Stimulated activated CD8-positive, alpha-beta memory T cell treated with anti-CD3 and anti-CD28 coated beads, Interleukin-7, amount 100 ng/mL, for 1 hour (primary cell): Measurements from ENCODE around the gene CPEB4.

Experiments used
- DNase-seq, 2 donors: peaks; one replicate each; pipeline ENCODE4 v3.0.0-alpha.2; 2020; ENCODE audit warnings: low read depth in 2 of 2

Gene CPEB4

DNA sequence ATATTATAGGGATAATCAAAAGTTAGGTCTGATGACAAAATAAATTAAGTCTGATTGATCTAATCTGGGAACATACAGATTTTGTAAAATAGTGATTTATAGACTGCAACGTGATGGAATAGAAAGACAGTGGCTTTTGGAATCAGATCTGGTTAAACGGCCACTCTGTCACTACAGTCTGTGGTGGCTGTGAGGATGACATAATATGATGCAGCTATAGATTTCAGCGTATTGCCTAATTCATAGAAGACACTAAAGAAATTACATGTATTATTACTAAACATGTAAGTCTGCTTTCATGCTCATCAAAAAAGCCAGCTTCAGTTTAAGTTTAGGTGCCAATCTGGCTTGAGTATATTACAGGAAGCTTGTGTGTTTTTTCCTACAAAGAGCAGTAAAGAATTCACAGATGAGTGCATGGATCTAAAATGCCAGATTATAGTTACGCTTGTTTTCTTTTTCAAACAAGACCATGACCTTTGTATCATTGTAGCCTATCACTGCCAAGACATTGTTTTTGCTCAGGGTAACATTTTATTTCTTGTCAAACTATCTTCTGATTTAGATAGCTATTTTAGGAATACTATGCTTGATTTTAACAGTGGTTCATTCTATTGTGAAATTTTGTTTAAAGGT is 25.7 kb downstream of the CPEB4 start:
- DNase-seq = no peak

DNA sequence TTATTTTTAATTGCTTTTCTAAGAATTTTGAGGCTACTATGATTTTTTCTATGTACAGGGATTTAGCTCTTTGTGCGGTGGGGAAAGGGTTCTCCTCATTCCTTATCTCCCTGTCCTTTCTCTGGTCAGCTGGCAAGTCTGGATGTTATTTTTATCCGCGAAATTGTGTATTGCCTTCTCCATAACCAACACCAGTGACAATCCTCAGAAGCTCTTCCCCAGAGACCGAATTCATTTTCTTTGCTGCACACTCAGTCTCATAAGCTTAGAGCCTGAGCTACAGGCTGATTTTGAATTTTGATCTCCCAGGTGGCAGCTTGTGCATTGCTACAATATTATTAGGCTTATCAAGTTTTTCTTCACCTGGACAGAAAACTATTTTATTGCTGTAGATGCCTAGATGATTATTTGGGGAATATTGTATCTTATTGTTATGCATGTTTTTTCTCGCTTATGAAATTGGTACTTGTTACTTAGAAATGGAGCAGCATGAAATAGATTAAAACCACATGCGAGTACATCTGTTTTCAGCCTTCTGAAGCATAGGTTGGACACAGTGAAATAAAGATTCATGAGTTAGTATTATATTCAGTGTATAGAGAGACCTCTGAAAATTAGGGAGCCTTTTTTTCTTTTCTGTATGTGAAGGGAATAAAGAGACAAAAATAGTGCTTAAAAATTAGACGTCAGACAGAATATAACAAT is 27.3 kb downstream of the CPEB4 start:
- DNase-seq = no peak

DNA sequence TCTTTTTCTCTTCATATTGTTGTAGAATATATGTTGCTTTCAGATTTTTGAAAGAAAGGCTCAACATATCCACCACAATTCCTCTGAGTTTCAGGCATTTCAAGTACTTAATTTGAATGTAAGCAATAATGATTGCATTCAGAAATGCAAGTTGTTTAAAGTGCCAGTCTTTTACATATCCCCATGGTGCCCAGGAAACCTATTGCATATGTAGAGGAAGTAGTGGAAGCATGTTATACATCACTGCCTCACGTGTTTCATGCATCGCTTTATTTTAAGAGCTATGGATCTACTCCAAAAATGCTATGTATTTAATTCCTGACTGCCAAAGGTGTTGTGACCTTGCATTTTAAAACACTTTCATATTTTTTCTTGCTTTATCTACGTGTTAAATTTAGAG is 28.1 kb downstream of the CPEB4 start:
- no peak for DNase-seq

DNA sequence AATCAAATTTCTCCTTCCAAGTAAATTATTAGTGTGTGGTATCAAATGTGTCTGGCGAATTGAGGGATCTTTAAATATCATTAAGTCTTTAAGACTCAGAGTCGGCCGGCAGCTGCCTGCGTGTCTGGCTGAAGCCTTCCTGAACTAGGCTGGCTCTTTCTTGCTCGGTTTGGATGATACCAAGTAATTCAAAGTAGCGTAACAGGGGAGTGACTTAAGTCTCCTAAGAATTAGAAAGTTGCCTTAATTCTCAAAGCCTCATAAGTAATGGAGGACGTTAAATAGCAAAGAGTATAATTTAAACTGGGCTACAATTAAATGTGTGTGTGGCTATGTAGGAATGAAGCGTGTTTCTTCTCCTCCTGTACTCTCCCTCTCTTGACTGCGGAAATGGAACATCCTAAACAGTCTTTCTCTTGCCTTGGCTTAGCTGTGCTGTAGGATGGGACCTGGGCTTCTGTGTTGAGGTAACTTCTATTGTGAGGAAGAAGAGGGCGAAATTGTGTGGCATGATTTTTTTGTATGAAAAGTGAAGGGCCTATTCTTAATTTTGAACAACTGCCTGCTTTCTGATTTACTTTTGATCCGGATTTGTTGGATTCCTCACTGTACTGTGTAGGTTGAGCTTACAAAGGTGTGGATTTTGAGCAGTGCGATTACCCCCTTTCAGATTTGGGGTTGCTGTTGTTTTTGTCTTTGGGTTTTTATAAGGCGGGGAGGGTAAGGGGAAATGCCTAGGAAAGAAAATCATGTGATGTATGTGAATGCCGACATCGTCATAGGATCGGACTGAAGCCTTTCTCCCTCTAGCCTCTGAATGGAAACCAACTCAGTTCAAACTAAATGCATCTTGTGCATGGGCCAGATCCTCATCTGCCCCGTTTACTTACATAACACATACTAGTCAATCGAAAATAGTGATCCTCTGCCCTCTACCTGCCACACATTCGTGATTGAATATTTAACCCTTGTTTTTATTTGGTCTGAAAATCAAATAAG is 29.9 kb downstream of the CPEB4 start:
- DNase-seq = no peak

GRCh38 chr5:173919443-173919842 is 31.3 kb downstream of the CPEB4 start:
- no peak for DNase-seq

DNA sequence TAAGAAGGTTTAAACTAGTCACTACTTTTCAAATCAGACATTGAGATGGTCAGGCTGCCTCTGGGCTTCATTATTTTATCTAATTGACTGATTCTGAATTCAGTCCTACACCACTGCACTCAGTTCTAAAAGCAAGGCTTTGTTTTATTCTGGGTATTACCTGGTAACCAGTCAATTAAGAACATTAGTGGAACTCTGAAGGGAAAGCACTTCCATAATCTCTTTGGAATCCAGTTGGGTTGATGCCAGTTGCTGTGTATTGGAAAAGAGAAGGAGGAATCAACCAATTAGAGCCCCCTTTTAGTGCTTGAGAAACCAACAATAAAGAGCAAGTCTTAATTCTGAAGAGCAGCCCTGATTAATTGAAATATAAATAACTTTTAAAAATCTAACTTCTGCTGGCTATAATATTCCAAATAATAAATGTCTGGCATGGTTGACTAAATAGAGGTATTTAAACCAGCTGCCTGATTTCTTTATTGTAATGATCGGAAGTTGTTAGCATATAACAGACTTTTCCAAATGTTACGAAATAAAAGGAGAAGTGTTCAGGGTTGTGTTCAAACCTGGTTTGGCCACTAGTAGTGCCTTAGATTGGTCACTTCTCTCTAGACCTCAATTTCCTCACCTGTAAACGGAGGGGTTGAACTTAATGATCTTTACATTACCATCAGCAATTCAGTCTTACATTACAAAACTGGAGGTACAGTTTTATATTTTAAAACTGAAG is 32.0 kb downstream of the CPEB4 start:
- DNase-seq = no peak

DNA sequence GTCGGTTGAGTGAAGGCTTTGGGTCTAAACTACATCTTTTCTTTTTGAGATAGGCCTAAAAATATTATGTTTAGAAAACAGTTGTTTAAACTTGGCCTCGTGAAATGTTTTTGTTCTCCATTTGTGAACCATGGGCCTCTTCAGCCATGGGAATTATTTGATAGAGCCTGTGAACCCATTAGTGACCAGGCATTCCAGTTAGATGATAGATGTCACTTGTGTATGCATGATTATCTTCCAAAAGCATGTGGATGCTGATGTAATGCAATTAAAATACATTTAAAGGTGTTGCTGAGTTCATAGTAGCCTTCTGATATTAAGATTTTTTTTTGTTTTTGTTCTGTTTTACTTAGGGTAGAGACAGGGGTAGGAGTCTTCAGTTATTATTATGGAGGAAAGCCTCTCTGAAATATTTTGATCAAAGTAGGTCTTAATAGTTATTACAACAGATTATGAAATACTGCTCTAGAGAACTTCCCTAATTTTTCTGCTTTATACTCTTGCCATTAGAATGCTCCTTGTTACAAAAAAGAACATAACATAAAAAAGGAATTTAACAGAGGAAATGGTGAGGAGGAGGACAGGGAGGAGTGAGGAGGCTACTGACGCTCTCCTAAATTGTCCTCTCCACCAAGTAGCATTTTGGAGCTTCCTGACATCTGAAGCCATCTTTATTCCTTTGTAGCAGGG is 32.9 kb downstream of the CPEB4 start:
- DNase-seq = no peak

DNA sequence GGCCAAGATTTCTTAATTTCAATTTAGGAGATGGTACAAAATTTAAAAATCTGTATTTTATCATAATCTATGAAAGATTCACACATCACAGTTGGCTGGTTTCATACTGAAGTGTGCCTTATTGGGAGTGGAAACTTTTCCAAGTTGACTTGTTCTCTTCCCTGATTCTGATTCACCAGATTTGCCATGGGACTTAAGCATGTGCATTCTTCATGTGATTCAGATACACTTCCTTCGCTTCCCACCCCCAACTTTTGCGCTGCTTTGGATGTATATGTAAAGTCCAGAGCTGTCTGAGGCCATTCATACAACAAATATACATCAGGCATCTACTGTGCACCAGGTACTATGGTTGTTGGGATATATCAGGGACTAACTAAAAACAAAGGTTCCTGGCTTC is 34.4 kb downstream of the CPEB4 start:
- no peak for DNase-seq

- no peak for DNase-seq
Measured at GRCh38 chr5:173923218-173924095, 35.3 kb downstream of the CPEB4 start.

- DNase-seq = no peak
Measured at GRCh38 chr5:173924899-173925298, 36.8 kb downstream of the CPEB4 start.

DNA sequence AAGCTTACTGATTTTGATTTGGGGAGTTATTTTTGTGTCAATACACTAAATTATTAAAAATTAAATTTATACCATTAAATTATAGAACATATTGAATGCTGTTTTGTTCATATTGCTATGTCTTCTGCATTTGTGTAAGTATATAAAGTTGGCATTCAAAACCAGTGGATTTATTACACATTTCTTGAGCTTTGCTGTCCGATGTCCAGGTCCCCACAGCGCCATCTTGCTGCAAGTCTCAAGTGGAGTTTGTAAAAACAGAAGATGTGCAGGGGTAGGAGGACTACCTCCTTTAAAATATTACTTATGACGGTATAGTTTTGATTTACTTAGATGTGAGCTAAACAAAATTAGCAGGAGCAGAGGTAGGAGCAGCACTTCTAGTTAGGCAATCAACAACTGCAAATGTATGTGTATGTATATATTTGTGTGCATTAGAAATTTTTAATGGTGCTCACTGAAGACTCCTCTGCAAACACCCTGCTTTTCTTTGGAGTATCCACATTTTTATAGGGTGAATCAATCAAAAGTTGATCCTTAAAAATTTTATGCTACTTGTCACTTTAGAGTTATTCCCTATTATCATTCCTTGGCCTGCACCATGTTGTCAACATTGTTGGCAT is 37.4 kb downstream of the CPEB4 start:
- DNase-seq = no peak

DNA sequence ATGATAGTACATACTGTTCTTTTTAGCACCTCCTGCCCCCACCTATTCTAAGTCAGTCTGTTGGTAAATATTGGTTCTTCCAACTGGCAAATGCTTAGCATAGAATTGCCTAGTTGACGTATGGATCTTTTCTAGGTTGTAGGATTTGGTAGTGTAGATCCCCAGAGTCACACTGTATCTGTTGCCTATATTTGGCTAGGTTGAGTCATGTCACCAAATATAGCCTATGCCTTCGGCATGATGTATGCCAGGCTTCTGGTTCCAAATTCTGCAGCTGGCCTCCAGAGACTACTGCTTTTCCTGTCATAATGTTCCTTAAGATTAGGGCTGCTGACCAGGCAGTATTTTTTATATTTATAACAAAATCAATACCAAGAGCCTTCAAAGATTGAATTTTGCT is 38.2 kb downstream of the CPEB4 start:
- no peak for DNase-seq

GRCh38 chr5:173928871-173929574 is 40.9 kb downstream of the CPEB4 start:
- no peak for DNase-seq

DNA sequence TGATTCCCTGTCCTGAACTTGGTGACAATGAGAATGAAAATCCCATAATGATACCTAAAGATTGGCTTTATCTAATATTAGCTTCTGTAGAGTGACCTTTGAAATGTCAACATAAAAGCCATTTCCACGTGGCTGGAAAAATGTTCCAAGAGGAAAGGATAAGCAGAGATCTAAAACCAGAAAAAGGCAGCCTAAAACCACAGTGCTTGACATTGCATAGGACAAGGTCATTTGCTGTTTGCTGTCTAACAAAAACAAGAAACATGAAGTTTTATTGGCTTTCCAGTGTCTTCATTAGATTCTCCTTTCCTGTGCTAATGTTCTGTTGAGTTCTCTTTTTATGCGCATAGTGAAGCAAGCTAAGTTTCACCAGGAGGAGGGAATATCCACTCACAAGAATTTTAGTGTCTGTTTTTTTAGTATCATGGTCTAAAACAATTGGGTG is 44.6 kb downstream of the CPEB4 start:
- no peak for DNase-seq

GRCh38 chr5:173933901-173934300 is 45.8 kb downstream of the CPEB4 start:
- DNase-seq = no peak

DNA sequence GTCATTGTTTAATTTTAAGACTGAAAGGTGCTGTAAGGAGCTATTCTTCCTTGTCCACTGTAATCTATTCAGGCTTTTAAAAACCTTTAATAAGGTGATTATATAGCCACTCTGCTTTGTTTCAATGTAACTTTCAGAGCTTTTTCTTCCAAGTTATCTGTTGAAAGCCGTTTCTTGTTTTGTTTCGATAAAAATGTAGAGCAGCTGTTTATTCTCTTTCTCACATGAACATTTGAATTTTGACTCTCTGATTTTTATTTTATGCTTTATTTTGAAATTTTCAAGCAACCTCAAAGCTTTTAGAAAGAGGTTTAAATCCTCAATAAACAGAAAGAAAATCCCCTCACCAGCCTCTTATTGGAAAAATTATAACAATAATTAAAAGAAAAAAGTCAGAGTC is 47.2 kb downstream of the CPEB4 start:
- no peak for DNase-seq

- no peak for DNase-seq
Measured at GRCh38 chr5:173940269-173940668, 52.1 kb downstream of the CPEB4 start.

GRCh38 chr5:173941102-173941501 is 53.0 kb downstream of the CPEB4 start:
- no peak for DNase-seq

DNA sequence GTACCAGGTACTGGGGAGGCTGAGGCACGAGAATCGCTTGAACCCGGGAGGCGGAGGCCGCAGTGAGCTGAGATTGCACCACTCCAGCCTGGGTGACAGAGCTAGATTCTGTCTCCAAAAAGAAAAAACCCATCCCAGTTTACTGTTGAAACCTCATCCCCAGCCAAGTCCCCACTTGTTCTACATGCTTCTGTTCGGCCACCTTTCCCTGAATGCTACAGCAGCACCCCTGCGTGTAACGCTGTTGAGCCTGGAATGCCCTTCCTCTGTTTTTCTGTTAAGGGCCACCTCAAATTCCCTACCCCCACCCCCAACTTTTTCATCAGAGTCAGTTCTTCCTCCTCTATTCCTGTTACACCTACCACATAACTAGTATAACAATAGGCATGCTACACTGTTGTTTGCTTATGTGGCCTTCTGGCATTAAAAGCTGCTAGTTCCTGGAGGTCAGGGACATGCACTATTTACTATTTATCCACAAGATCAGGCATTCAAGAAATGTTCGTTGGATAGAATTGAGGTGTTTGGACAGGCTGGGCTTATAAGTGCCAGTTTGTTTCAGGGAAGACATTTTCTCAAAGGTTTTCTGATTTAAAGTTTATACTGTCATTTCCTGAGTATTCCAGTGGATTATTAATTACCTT is 53.7 kb downstream of the CPEB4 start:
- no peak for DNase-seq
